Mucosa of descending colon (tissue), 3 donors: ENCODE measurements around the gene NUMB. TPM values are rescaled to one million over a fixed set of nuclear protein-coding genes. Genes with fewer than 3 reads are reported as not detected.

Source experiments
- ATAC-seq: fragments of 200-7000 bp; cut with Tn5 transposase; one replicate; pipeline ENCODE4 v1.9.1; 2020; ENCODE audit warnings: mild to moderate bottlenecking, moderate library complexity
- DNase-seq, 3 donors: peaks; one replicate each; pipeline ENCODE4 v3.0.0-alpha.2; 2020
- H3K36me3 ChIP-seq: fragments of 200-600 bp; one replicate; pipeline ENCODE4 v1.8.0; 2021; ENCODE audit warnings: low read depth, mild to moderate bottlenecking
- H3K4me1 ChIP-seq: fragments of 200-600 bp; one replicate; pipeline ENCODE4 v1.8.0; 2021; ENCODE audit warnings: low read depth, mild to moderate bottlenecking
- H3K4me3 ChIP-seq: fragments of 200-600 bp; one replicate; pipeline ENCODE4 v1.8.0; 2021; ENCODE audit warnings: mild to moderate bottlenecking
- H3K9me3 ChIP-seq: fragments of 200-600 bp; one replicate; pipeline ENCODE4 v1.8.0; 2021; ENCODE audit warnings: mild to moderate bottlenecking
- CTCF ChIP-seq: fragments of 200-600 bp; IDR thresholded peaks from one replicate; pipeline ENCODE4 v1.8.0; 2022; ENCODE audit warnings: antibody characterized with exemption, mild to moderate bottlenecking
- intact Hi-C, 2 donors: fragments of 100-400 bp; cut with DNase I in 1 of 2; cut with micrococcal nuclease in 1 of 2; formaldehyde crosslinking; loops; one replicate each; pipeline versions ENCODE4 v1.11.0 to v1.11.1; 2022; cut with DNase I, micrococcal nuclease
- total RNA-seq, 3 donors: library from RNA; stranded (reverse); fragmentation: NEBNext Ultra II Directional in 2 of 3; extraction: Animal tissue kit (Norgen Biotek cat#: 25700) in 2 of 3; gene quantifications; one replicate each; pipeline versions ENCODE4 v1.2.1 to v1.2.4, GENCODE V29; 2021 to 2023
- donor health status: DM: no; HTN: no; CAD: no; lungs with moderate emphysema.
- donor health status: DM: no; HTN: no; CAD: no.
- donor health status: DM: no; HTN: yes; CAD: no.

Gene NUMB
- total RNA-seq, 3 donors from 2014 or later, result 98.5 to 115 (median 112) TPM

- intact Hi-C loops, result no loop called here
- no peaks in the 10 kb centered on the region for H3K36me3 ChIP-seq
Measured at GRCh38 chr14:73250317-73250713, 208.0 kb downstream of the NUMB start.

GRCh38 chr14:73249564-73250316 is 208.6 kb downstream of the NUMB start:
- H3K4me1 ChIP-seq, result no peaks in the 10 kb centered on the region
- TF ChIP-seq CTCF, result no peak
- H3K36me3 ChIP-seq, result no peaks in the 10 kb centered on the region
- no peaks in the 10 kb centered on the region for H3K9me3 ChIP-seq
- intact Hi-C loops, result no loop called here
- H3K4me3 ChIP-seq, result no peak overlapping the region
- no peak for ATAC-seq
- peak in 1 of 3 donors; percentile 24 for DNase-seq

More at GRCh38 chr14:73250317-73250713, 208.0 kb downstream of the NUMB start:
- Histone ChIP-seq H3K4me1 (no peaks in the 10 kb centered on the region), H3K4me3 (no peak overlapping the region), H3K9me3 (no peaks in the 10 kb centered on the region)
- DNase-seq (peak in 2 of 3 donors; percentile 11 to 19), ATAC-seq (no peak)
- no peak for TF ChIP-seq CTCF

GRCh38 chr14:73249108-73249507 is 209.2 kb downstream of the NUMB start:
- intact Hi-C loops, result no loop called here

GRCh38 chr14:73248108-73248868 is 210.1 kb downstream of the NUMB start:
- Histone ChIP-seq H3K9me3 (no peaks in the 10 kb centered on the region), H3K36me3 (no peaks in the 10 kb centered on the region), H3K4me1 (no peaks in the 10 kb centered on the region), H3K4me3 (no peak overlapping the region)
- no peak for TF ChIP-seq CTCF
- intact Hi-C loops, result no loop called here
- no peak for ATAC-seq
- DNase-seq, result peak in 1 of 3 donors; percentile 2

More at GRCh38 chr14:73249108-73249507, 209.2 kb downstream of the NUMB start:
- Histone ChIP-seq H3K4me1 (no peaks in the 10 kb centered on the region), H3K4me3 (no peak overlapping the region), H3K9me3 (no peaks in the 10 kb centered on the region), H3K36me3 (no peaks in the 10 kb centered on the region)
- no peak for ATAC-seq
- no peak for TF ChIP-seq CTCF
- DNase-seq, result no peak

- intact Hi-C loops, result no loop called here
- no peak for TF ChIP-seq CTCF
- Histone ChIP-seq H3K9me3 (no peaks in the 10 kb centered on the region), H3K36me3 (no peaks in the 10 kb centered on the region), H3K4me3 (no peak overlapping the region), H3K4me1 (no peaks in the 10 kb centered on the region)
- peak in 2 of 3 donors; percentile 8 to 13 for DNase-seq
- ATAC-seq, result no peak
Measured at GRCh38 chr14:73246387-73247150, 211.8 kb downstream of the NUMB start.
